H1 (cell line): ENCODE data around the gene CDKL5.

Source experiments
- CHD7 ChIP-seq: fragments of 300-600 bp; sonication (generic); IDR thresholded peaks from 2 replicates; pipeline ENCODE4 v1.7.1; 2012; ENCODE audit warnings: low read length, moderate library complexity, mild to moderate bottlenecking, inconsistent platforms; ENCODE audit not compliant: insufficient replicate concordance
- CTCF ChIP-seq, 3 experiments: IDR thresholded peaks; 1 replicate in 2 of 3; 2 replicates in 1 of 3; pipeline versions ENCODE4 v1.5.1 to v1.6.1; 2011; ENCODE audit warnings: low read length in 3 of 3, mild to moderate bottlenecking in 3 of 3, inconsistent platforms in 2 of 3, low read depth in 1 of 3, moderate library complexity in 1 of 3; ENCODE audit not compliant: insufficient read depth in 1 of 3; ENCODE audit errors: control extremely low read depth in 1 of 3
- EZH2 ChIP-seq: fragments of 200-600 bp; sonication (generic); IDR thresholded peaks from 2 replicates; pipeline ENCODE4 v1.7.1; 2012; ENCODE audit warnings: low read depth, mild to moderate bottlenecking, moderate library complexity, low read length, inconsistent platforms; ENCODE audit not compliant: severe bottlenecking
- KDM1A ChIP-seq: fragments of 200-600, 300-600 bp; sonication (generic); IDR thresholded peaks from 2 replicates; pipeline ENCODE4 v1.7.1; 2016; ENCODE audit warnings: mild to moderate bottlenecking, low read length, borderline replicate concordance
- NANOG ChIP-seq: IDR thresholded peaks from 2 replicates; pipeline ENCODE4 v1.6.1; 2011; ENCODE audit warnings: low read length, low read depth, mild to moderate bottlenecking, inconsistent platforms; ENCODE audit not compliant: insufficient read depth, poor library complexity, severe bottlenecking
- POLR2A ChIP-seq, 2 experiments: IDR thresholded peaks; 1 replicate in 1 of 2; 2 replicates in 1 of 2; pipeline ENCODE4 v1.6.1; 2011; ENCODE audit warnings: low read depth in 2 of 2, low read length in 2 of 2, mild to moderate bottlenecking in 2 of 2; ENCODE audit errors: control extremely low read depth in 1 of 2
- POLR2AphosphoS5 ChIP-seq: IDR thresholded peaks from 2 replicates; pipeline ENCODE4 v1.6.1; 2011; ENCODE audit warnings: low read depth, low read length
- SIN3A ChIP-seq, 2 experiments: IDR thresholded peaks in 1 of 2; conservative IDR thresholded peaks in 1 of 2; 2 replicates each; pipeline ENCODE4 v1.6.1; 2011 to 2012; ENCODE audit warnings: low read length in 2 of 2, improper control_type of control experiment in 1 of 2, low read depth in 1 of 2, mild to moderate bottlenecking in 1 of 2

- no peak for TF ChIP-seq POLR2A (IDR thresholded peaks at IDR 0.05; ENCODE audit: control extremely low read depth in 1 of 2, low read depth in 2 of 2, low read length in 2 of 2)
- TF ChIP-seq POLR2AphosphoS5, result no peak
- TF ChIP-seq KDM1A, result no peak
- TF ChIP-seq EZH2, result no peak
- no peak for TF ChIP-seq CTCF (IDR thresholded peaks at IDR 0.05; ENCODE audit: control extremely low read depth in 1 of 3, insufficient read depth in 1 of 3, low read depth in 1 of 3, low read length in 3 of 3)
- TF ChIP-seq CHD7, result no peak
- no peak for TF ChIP-seq SIN3A (conservative IDR thresholded peaks at IDR 0.05 in 1 of 2, IDR thresholded peaks at IDR 0.05 in 1 of 2; ENCODE audit: low read depth in 1 of 2, low read length in 2 of 2)
- no peak for TF ChIP-seq NANOG
Observed at GRCh38 chrX:18471296-18471695, 45.9 kb downstream of the CDKL5 start.
